Measurements from ENCODE around the gene ZNF618.

GRCh38 chr9:113998525-113999255, 122.6 kb downstream of the ZNF618 start:
- TF ChIP-seq POLR2A (IDR thresholded peaks at IDR 0.05), result no peak
- TF ChIP-seq CTCF (IDR thresholded peaks at IDR 0.05 in 4 of 5, conservative IDR thresholded peaks at IDR 0.05 in 1 of 5), result no peak
